NCI-H446 treated with DMSO at 0.1 percent for 48 hours (cell line): ENCODE data around the gene CACNA2D1.

ENCODE experiments used
- DNase-seq: peaks from one replicate; lab custom pipeline; 2025; lab: John Stamatoyannopoulos, UW

CACNA2D1 gene

GRCh38 chr7:82230811-82231581 lies 212.6 kb downstream of the CACNA2D1 start:
- no peak for DNase-seq

GRCh38 chr7:82229164-82229563 lies 214.4 kb downstream of the CACNA2D1 start:
- no peak for DNase-seq

- no peak for DNase-seq
These were observed 217.4 kb downstream of the CACNA2D1 start for GRCh38 chr7:82226191-82226590.

- peak; percentile 83 for DNase-seq
These were observed 219.0 kb downstream of the CACNA2D1 start for GRCh38 chr7:82224529-82224928.

GRCh38 chr7:82223580-82223979 lies 220.0 kb downstream of the CACNA2D1 start:
- DNase-seq = no peak

- DNase-seq = no peak
These were observed 222.4 kb downstream of the CACNA2D1 start for GRCh38 chr7:82221152-82221674.

- DNase-seq = no peak
These were observed 231.1 kb downstream of the CACNA2D1 start for GRCh38 chr7:82212466-82212865.

GRCh38 chr7:82211333-82211732 lies 232.2 kb downstream of the CACNA2D1 start:
- no peak for DNase-seq

GRCh38 chr7:82210416-82211184 lies 233.0 kb downstream of the CACNA2D1 start:
- no peak for DNase-seq

GRCh38 chr7:82209179-82209747 lies 234.3 kb downstream of the CACNA2D1 start:
- DNase-seq = no peak

GRCh38 chr7:82204694-82205093 lies 238.9 kb downstream of the CACNA2D1 start:
- DNase-seq = no peak

- no peak for DNase-seq
These were observed 240.6 kb downstream of the CACNA2D1 start for GRCh38 chr7:82202965-82203364.

GRCh38 chr7:82202107-82202506 lies 241.5 kb downstream of the CACNA2D1 start:
- DNase-seq = no peak

- DNase-seq = no peak
These were observed 243.0 kb downstream of the CACNA2D1 start for GRCh38 chr7:82200601-82201000.

- DNase-seq = peak; percentile 36
These were observed 249.4 kb downstream of the CACNA2D1 start for GRCh38 chr7:82194016-82194643.

- DNase-seq = no peak
These were observed 254.9 kb downstream of the CACNA2D1 start for GRCh38 chr7:82188636-82189035.

- DNase-seq = no peak
These were observed 258.1 kb downstream of the CACNA2D1 start for GRCh38 chr7:82185443-82185842.

GRCh38 chr7:82183634-82184033 lies 259.9 kb downstream of the CACNA2D1 start:
- DNase-seq = no peak

GRCh38 chr7:82179311-82179710 lies 264.3 kb downstream of the CACNA2D1 start:
- DNase-seq = no peak

GRCh38 chr7:82175319-82175718 lies 268.3 kb downstream of the CACNA2D1 start:
- no peak for DNase-seq

GRCh38 chr7:82173400-82174021 lies 270.1 kb downstream of the CACNA2D1 start:
- DNase-seq = no peak

- peak; percentile 13 for DNase-seq
These were observed 270.7 kb downstream of the CACNA2D1 start for GRCh38 chr7:82172881-82173280.
